Fibroblast of lung (primary cell): Measurements from ENCODE around the gene INPP1. TPM values are rescaled to one million over a fixed set of nuclear protein-coding genes. Genes with fewer than 3 reads are reported as not detected.

ENCODE experiments used
- DNase-seq, 2 donors: peaks; one replicate each; pipeline versions ENCODE4 v3.0.0 to v3.0.0-alpha.2; 2010; ENCODE audit warnings: low read depth in 2 of 2
- H2AFZ ChIP-seq: 2 replicates; pipeline ENCODE4 v1.5.1; 2012; ENCODE audit warnings: low read length, control low read depth, inconsistent platforms
- H3K27ac ChIP-seq: 2 replicates; pipeline ENCODE4 v1.5.1; 2011; ENCODE audit warnings: low read length, control low read depth; ENCODE audit not compliant: insufficient read depth
- H3K27me3 ChIP-seq: 2 replicates; pipeline ENCODE4 v1.5.1; 2011; ENCODE audit warnings: mild to moderate bottlenecking, low read length; ENCODE audit not compliant: control insufficient read depth, insufficient read depth
- H3K36me3 ChIP-seq: 2 replicates; pipeline ENCODE4 v1.5.1; 2011; ENCODE audit warnings: low read length; ENCODE audit not compliant: control insufficient read depth, insufficient read depth
- H3K4me1 ChIP-seq: 2 replicates; pipeline ENCODE4 v1.5.1; 2011; ENCODE audit warnings: low read length; ENCODE audit not compliant: control insufficient read depth, insufficient read depth; ENCODE audit errors: extremely low read depth
- H3K4me2 ChIP-seq: 2 replicates; pipeline ENCODE4 v1.5.1; 2011; ENCODE audit warnings: low read length, control low read depth; ENCODE audit not compliant: insufficient read depth; ENCODE audit errors: extremely low read depth
- H3K4me3 ChIP-seq, 4 experiments: fragments of 200-600 bp in 1 of 4; sonication (generic) in 1 of 4; replicated peaks in 1 of 4; 2 replicates each; pipeline ENCODE4 v1.5.1; 2011 to 2016; ENCODE audit warnings: low read length in 4 of 4, low read depth in 3 of 4, mild to moderate bottlenecking in 3 of 4, control low read depth in 2 of 4, inconsistent platforms in 1 of 4, mixed read lengths in 1 of 4; ENCODE audit not compliant: insufficient read depth in 1 of 4; ENCODE audit errors: control extremely low read depth in 1 of 4
- H3K79me2 ChIP-seq: 2 replicates; pipeline ENCODE4 v1.5.1; 2012; ENCODE audit warnings: mild to moderate bottlenecking, low read length, inconsistent platforms; ENCODE audit not compliant: control insufficient read depth, insufficient read depth
- H3K9ac ChIP-seq: 2 replicates; pipeline ENCODE4 v1.5.1; 2011; ENCODE audit warnings: mild to moderate bottlenecking, low read length, control low read depth; ENCODE audit not compliant: insufficient read depth
- H3K9me3 ChIP-seq: 2 replicates; pipeline ENCODE4 v1.5.1; 2012; ENCODE audit warnings: low read depth, low read length; ENCODE audit not compliant: control insufficient read depth, insufficient read depth
- H4K20me1 ChIP-seq: 2 replicates; pipeline ENCODE4 v1.5.1; 2011; ENCODE audit warnings: low read length; ENCODE audit not compliant: control insufficient read depth, insufficient read depth; ENCODE audit errors: extremely low read depth
- CTCF ChIP-seq, 2 donors: IDR thresholded peaks in 1 of 2; conservative IDR thresholded peaks in 1 of 2; 1 replicate in 1 of 2; 2 replicates in 1 of 2; pipeline ENCODE4 v1.5.1; 2011 to 2012; ENCODE audit warnings: low read length in 2 of 2, control low read depth in 1 of 2, inconsistent platforms in 1 of 2, low read depth in 1 of 2, mild to moderate bottlenecking in 1 of 2
- EZH2 ChIP-seq: IDR thresholded peaks from 2 replicates; pipeline ENCODE4 v1.5.1; 2012; ENCODE audit warnings: low read length, control low read depth, mild to moderate bottlenecking; ENCODE audit errors: missing control alignments
- polyA plus RNA-seq, 2 donors: library from polyadenylated mRNA; depleted of rRNA in 1 of 2; stranded (reverse) in 1 of 2; unstranded in 1 of 2; fragments of >200 nt; gene quantifications; 2 replicates each; pipeline ENCODE4 v1.2.1, GENCODE V29; 2011 to 2012; ENCODE audit warnings: missing spikeins in 1 of 2
- total RNA-seq: library from RNA; depleted of rRNA; stranded (reverse); fragments of >200 nt; gene quantifications from 2 replicates; pipeline ENCODE4 v1.2.1, GENCODE V29; 2014

Gene INPP1
- total and polyA plus RNA-seq, 2 donors (not counting 1 experiment from before 2014, with no cell fraction given), result 14.0 to 16.4 TPM

- Histone ChIP-seq H4K20me1 (no peaks in the 10 kb centered on the region), H3K4me3 (no peak overlapping the region), H3K4me1 (no peaks in the 10 kb centered on the region), H3K9me3 (no peaks in the 10 kb centered on the region), H2AFZ (no peak overlapping the region), H3K27me3 (peaks cover 3% of the 10 kb centered on the region), H3K36me3 (no peaks in the 10 kb centered on the region), H3K27ac (no peak overlapping the region), H3K9ac (no peak overlapping the region), H3K79me2 (no peaks in the 10 kb centered on the region), H3K4me2 (no peak overlapping the region)
- TF ChIP-seq EZH2, result no peak
- TF ChIP-seq CTCF (conservative IDR thresholded peaks at IDR 0.05 in 1 of 2, IDR thresholded peaks at IDR 0.05 in 1 of 2; ENCODE audit: low read depth in 1 of 2, low read length in 2 of 2), result no peak
- DNase-seq, result no peak
Measured at GRCh38 chr2:190405070-190405469, 61.7 kb downstream of the INPP1 start.

DNA sequence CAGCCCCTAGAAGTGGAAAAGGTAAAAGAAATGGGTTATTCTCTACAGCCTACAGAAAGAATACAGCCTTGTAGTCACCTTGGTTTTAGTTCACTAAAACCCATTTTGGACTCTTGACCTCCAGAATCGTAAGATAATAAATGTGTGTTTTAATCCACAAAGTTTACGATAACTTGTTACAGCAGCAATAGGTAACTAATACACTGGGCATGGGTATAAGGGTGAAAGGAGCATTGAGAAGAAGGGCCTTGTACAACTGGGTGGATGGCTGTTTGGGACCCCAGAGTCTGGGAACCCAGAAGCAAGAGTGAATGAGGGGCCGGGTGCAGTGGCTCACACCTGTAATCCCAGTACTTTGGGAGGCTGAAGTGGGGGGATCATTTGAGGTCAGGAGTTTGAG is 62.6 kb downstream of the INPP1 start:
- no peaks in the 10 kb centered on the region for H3K79me2 ChIP-seq
- peaks cover 3% of the 10 kb centered on the region for H3K27me3 ChIP-seq

GRCh38 chr2:190406805-190407204 is 63.4 kb downstream of the INPP1 start:
- Histone ChIP-seq H3K27me3 (peaks cover 3% of the 10 kb centered on the region), H3K9ac (no peak overlapping the region), H3K27ac (no peak overlapping the region), H3K4me1 (no peaks in the 10 kb centered on the region), H3K36me3 (no peaks in the 10 kb centered on the region), H3K79me2 (no peaks in the 10 kb centered on the region), H3K4me3 (no peak overlapping the region), H3K9me3 (no peaks in the 10 kb centered on the region), H4K20me1 (no peaks in the 10 kb centered on the region), H3K4me2 (no peak overlapping the region), H2AFZ (no peak overlapping the region)
- no peak for DNase-seq
- TF ChIP-seq EZH2, result no peak
- TF ChIP-seq CTCF (conservative IDR thresholded peaks at IDR 0.05 in 1 of 2, IDR thresholded peaks at IDR 0.05 in 1 of 2; ENCODE audit: low read depth in 1 of 2, low read length in 2 of 2), result no peak

More for the DNA sequence above, 62.6 kb downstream of the INPP1 start:
- Histone ChIP-seq H3K36me3 (no peaks in the 10 kb centered on the region), H3K4me1 (no peaks in the 10 kb centered on the region), H3K27ac (no peak overlapping the region), H3K4me3 (no peak overlapping the region), H3K9me3 (no peaks in the 10 kb centered on the region), H3K4me2 (no peak overlapping the region), H3K9ac (no peak overlapping the region), H2AFZ (no peak overlapping the region), H4K20me1 (no peaks in the 10 kb centered on the region)
- TF ChIP-seq CTCF (conservative IDR thresholded peaks at IDR 0.05 in 1 of 2, IDR thresholded peaks at IDR 0.05 in 1 of 2; ENCODE audit: low read depth in 1 of 2, low read length in 2 of 2) (no peak), EZH2 (no peak)
- DNase-seq, result no peak
